Measurements from ENCODE around the gene SNX12.

The SNX12 gene

GRCh38 chrX:71068044-71068918 lies at the start of gene SNX12:
TSS of gene SNX12 (minus strand) at chrX:71068334. CDS start at chrX:71068306, 28 bp downstream.
- FAIRE-seq (peak; percentile 81), DNase-seq (ENCODE audit: low spot score) (peak; percentile 84)

- FAIRE-seq: no peak
- DNase-seq (ENCODE audit: low spot score): no peak
Measured at GRCh38 chrX:71117358-71117757, 49.2 kb upstream of the SNX12 start.

GRCh38 chrX:71111921-71112431 lies 43.8 kb upstream of the SNX12 start:
- FAIRE-seq (no peak), DNase-seq (ENCODE audit: low spot score) (no peak)

- FAIRE-seq: no peak
- no peak for DNase-seq (ENCODE audit: low spot score)
Measured at GRCh38 chrX:71111141-71111843, 43.2 kb upstream of the SNX12 start, which contains the start of gene IL2RG. TSS of gene IL2RG (minus strand) at chrX:71111577. CDS start at chrX:71111539, 38 bp downstream.

GRCh38 chrX:71109051-71109450 lies 40.9 kb upstream of the SNX12 start:
- FAIRE-seq: no peak
- no peak for DNase-seq (ENCODE audit: low spot score)

GRCh38 chrX:71107762-71108360 lies 39.7 kb upstream of the SNX12 start:
- no peak for DNase-seq (ENCODE audit: low spot score)
- no peak for FAIRE-seq

GRCh38 chrX:71107245-71107644 lies 39.1 kb upstream of the SNX12 start:
- FAIRE-seq: no peak
- DNase-seq (ENCODE audit: low spot score): no peak

GRCh38 chrX:71106427-71106826 lies 38.3 kb upstream of the SNX12 start, which contains the start of gene CXorf65:
TSS of gene CXorf65 (minus strand) at chrX:71106740. CDS start at chrX:71106556, 184 bp downstream.
- DNase-seq (ENCODE audit: low spot score) (no peak), FAIRE-seq (no peak)

- FAIRE-seq: no peak
Measured at GRCh38 chrX:71105628-71106027, 37.5 kb upstream of the SNX12 start.

GRCh38 chrX:71103110-71103983 lies 35.2 kb upstream of the SNX12 start:
- no peak for DNase-seq (ENCODE audit: low spot score)
- FAIRE-seq: no peak

More at GRCh38 chrX:71105628-71106027, 37.5 kb upstream of the SNX12 start:
- DNase-seq (ENCODE audit: low spot score): no peak

GRCh38 chrX:71102292-71102691 lies 34.2 kb upstream of the SNX12 start:
- FAIRE-seq (no peak), DNase-seq (ENCODE audit: low spot score) (no peak)

- DNase-seq (ENCODE audit: low spot score): no peak
- no peak for FAIRE-seq
Measured at GRCh38 chrX:71100581-71101505, 32.7 kb upstream of the SNX12 start.

GRCh38 chrX:71099736-71100135 lies 31.6 kb upstream of the SNX12 start:
- no peak for DNase-seq (ENCODE audit: low spot score)

GRCh38 chrX:71098951-71099506 lies 30.9 kb upstream of the SNX12 start:
- DNase-seq (ENCODE audit: low spot score): no peak
- no peak for FAIRE-seq

More at GRCh38 chrX:71099736-71100135, 31.6 kb upstream of the SNX12 start:
- no peak for FAIRE-seq

GRCh38 chrX:71098302-71098701 lies 30.2 kb upstream of the SNX12 start:
- FAIRE-seq: no peak
- DNase-seq (ENCODE audit: low spot score): no peak

GRCh38 chrX:71096760-71097032 lies 28.6 kb upstream of the SNX12 start:
- DNase-seq (ENCODE audit: low spot score): no peak
- FAIRE-seq: no peak

GRCh38 chrX:71095981-71096759 lies 28.0 kb upstream of the SNX12 start:
- no peak for FAIRE-seq
- DNase-seq (ENCODE audit: low spot score): no peak

GRCh38 chrX:71095555-71095980 lies 27.4 kb upstream of the SNX12 start, which contains the start of gene FOXO4:
TSS of gene FOXO4 (plus strand) at chrX:71095851. CDS start at chrX:71096529, 678 bp downstream.
- peak; percentile 54 for FAIRE-seq
- peak; percentile 66 for DNase-seq (ENCODE audit: low spot score)
